H1 (cell line): ENCODE measurements around the gene C22orf23. TPM values are rescaled to one million over a fixed set of nuclear protein-coding genes. Genes with fewer than 3 reads are reported as not detected.

Source experiments
- EGR1 ChIP-seq: IDR thresholded peaks from 2 replicates; pipeline ENCODE4 v1.6.1; 2011; ENCODE audit warnings: low read depth, low read length, borderline replicate concordance
- polyA plus RNA-seq, 7 experiments: library from polyadenylated mRNA; depleted of rRNA in 3 of 7; stranded (reverse) in 5 of 7; unstranded in 2 of 7; fragments of >200 nt in 5 of 7; fragments of 200-250 nt in 2 of 7; gene quantifications; 1 replicate in 5 of 7; 2 replicates in 1 of 7; 4 replicates in 1 of 7; pipeline versions ENCODE4 v1.2.1 to v1.2.3, GENCODE V29; 2011 to 2013; ENCODE audit warnings: missing spikeins in 2 of 7, mixed read lengths in 2 of 7
- total RNA-seq: library from RNA; stranded (reverse); fragmentation: NEBNext Ultra II Directional; extraction: Animal tissue kit (Norgen Biotek cat#: 25700); gene quantifications from 2 replicates; pipeline ENCODE4 v1.2.1, GENCODE V29; 2021

C22orf23 gene
- total and polyA plus RNA-seq, 2 of the 8 experiments (the other 6 are each of a cell fraction or from before 2014, with no cell fraction given), result 0.50 to 0.54 TPM

GRCh38 chr22:37982151-37982785, 28.9 kb upstream of the C22orf23 start (continued):
- TF ChIP-seq EGR1, result no peak
